Smooth muscle cell (in vitro differentiated cells): ENCODE data around the gene GJB3. TPM values are rescaled to one million over a fixed set of nuclear protein-coding genes. Genes with fewer than 3 reads are reported as not detected.

Source experiments
- DNase-seq: peaks from one replicate; lab custom pipeline; 2025; ENCODE audit not compliant: unreplicated experiment; lab: John Stamatoyannopoulos, UW
- H2AFZ ChIP-seq: fragments of 200-600 bp; sonication (generic); 2 replicates; pipeline ENCODE4 v1.6.0; 2016; ENCODE audit warnings: antibody characterized with exemption, low read depth, mild to moderate bottlenecking
- H3F3A ChIP-seq: fragments of 200-600 bp; sonication (generic); 2 replicates; pipeline ENCODE4 v1.6.0; 2017; ENCODE audit warnings: antibody characterized with exemption, low read depth
- H3K27ac ChIP-seq: fragments of 200-600 bp; sonication (generic); 2 replicates; pipeline ENCODE4 v1.5.1; 2016; ENCODE audit warnings: low read depth, mild to moderate bottlenecking
- H3K27me3 ChIP-seq: fragments of 200-600 bp; sonication (generic); 2 replicates; pipeline ENCODE4 v1.6.1; 2016; ENCODE audit warnings: low read depth, mild to moderate bottlenecking
- H3K36me3 ChIP-seq: fragments of 200-600 bp; sonication (generic); 2 replicates; pipeline ENCODE4 v1.5.1; 2016; ENCODE audit warnings: low read depth
- H3K4me1 ChIP-seq: fragments of 200-600 bp; sonication (generic); 2 replicates; pipeline ENCODE4 v1.5.1; 2016; ENCODE audit warnings: low read depth
- H3K4me2 ChIP-seq: fragments of 200-600 bp; sonication (generic); 2 replicates; pipeline ENCODE4 v1.6.0; 2016; ENCODE audit warnings: mild to moderate bottlenecking
- H3K4me3 ChIP-seq: fragments of 200-600 bp; sonication (generic); 2 replicates; pipeline ENCODE4 v1.5.1; 2016; ENCODE audit warnings: mild to moderate bottlenecking
- H3K79me2 ChIP-seq: fragments of 200-600 bp; sonication (generic); 2 replicates; pipeline ENCODE4 v1.6.0; 2016; ENCODE audit warnings: low read depth, mild to moderate bottlenecking
- H3K9ac ChIP-seq: fragments of 200-600 bp; sonication (generic); 2 replicates; pipeline ENCODE4 v1.6.0; 2016; ENCODE audit warnings: low read depth
- H3K9me3 ChIP-seq: fragments of 200-600 bp; sonication (generic); replicated peaks from 2 replicates; pipeline ENCODE4 v1.5.1; 2016; ENCODE audit warnings: low read depth
- H4K20me1 ChIP-seq: fragments of 200-600 bp; sonication (generic); 2 replicates; pipeline ENCODE4 v1.6.0; 2016; ENCODE audit warnings: low read depth
- CTCF ChIP-seq: fragments of 200-600 bp; sonication (generic); IDR thresholded peaks from 2 replicates; pipeline ENCODE4 v1.5.1; 2017; ENCODE audit warnings: borderline replicate concordance, mild to moderate bottlenecking, antibody characterized with exemption; ENCODE audit not compliant: insufficient read depth, poor library complexity, severe bottlenecking
- WGBS: methylation state at CpG from one replicate; pipeline ENCODE4 v1.1.7; 2016; ENCODE audit warnings: low lambda C conversion rate; 5-methylcytosine and 5-hydroxymethylcytosine counted together
- polyA plus RNA-seq: library from polyadenylated mRNA; unstranded; fragments of >200 nt; fragmentation: Nextera tagmentation; extraction: Ambion mirVana; gene quantifications from 2 replicates; pipeline ENCODE4 v1.2.1, GENCODE V29; 2016
- total RNA-seq: library from RNA; depleted of rRNA; stranded (reverse); fragments of >200 nt; gene quantifications from 2 replicates; pipeline ENCODE4 v1.2.3, GENCODE V29; 2014

GJB3 gene
- total and polyA plus RNA-seq, 2 experiments from 2014 or later, result 2.9 to 10.0 TPM

DNA sequence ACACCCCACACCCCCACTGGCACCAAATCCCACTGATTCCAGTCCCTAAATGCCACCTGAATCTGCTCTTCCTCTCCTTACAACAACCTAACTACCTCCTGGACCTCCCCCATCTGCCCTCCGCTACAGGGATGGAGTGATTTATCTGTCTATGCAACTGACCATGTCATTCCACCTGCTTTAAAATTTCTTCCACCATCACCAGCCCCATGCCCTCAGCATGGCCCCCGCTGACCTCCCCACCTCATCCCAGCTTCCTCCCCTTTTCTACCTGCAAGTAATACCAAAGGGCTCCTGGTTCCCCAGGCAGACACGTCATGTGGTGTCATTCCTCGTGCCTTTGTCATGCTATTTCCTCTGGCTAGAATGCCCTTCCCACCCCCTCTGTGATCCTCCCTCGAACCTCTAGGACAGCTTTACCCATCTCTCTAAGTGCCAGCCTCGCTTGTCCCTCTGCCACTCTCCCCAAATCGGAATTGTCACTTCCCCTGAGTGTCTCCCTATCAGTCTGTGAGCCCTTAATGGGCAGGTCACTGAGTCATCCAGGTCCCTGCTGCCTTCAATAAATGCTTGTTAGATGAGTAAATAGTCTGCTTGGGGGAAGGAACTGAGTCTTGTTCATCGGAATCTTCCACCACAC lies 17.8 kb upstream of the GJB3 start:
- Histone ChIP-seq H3K9me3 (no peaks in the 10 kb centered on the region), H3F3A (no peaks in the 10 kb centered on the region), H3K4me2 (peak overlapping the region; percentile 60), H3K79me2 (no peaks in the 10 kb centered on the region), H3K36me3 (no peaks in the 10 kb centered on the region), H3K27ac (peak overlapping the region; percentile 86), H3K4me1 (no peaks in the 10 kb centered on the region), H3K27me3 (no peaks in the 10 kb centered on the region), H3K4me3 (no peak overlapping the region), H3K9ac (peak overlapping the region; percentile 20), H2AFZ (no peak overlapping the region), H4K20me1 (no peaks in the 10 kb centered on the region)
- no peak for DNase-seq
- TF ChIP-seq CTCF, result no peak
- 23% methylated on average over 8 of the region's 8 CpGs for WGBS

- no peak for TF ChIP-seq CTCF
- 77% methylated on average over 3 of the region's 3 CpGs for WGBS
- Histone ChIP-seq H3F3A (no peaks in the 10 kb centered on the region), H3K4me3 (no peak overlapping the region), H3K27ac (no peak overlapping the region), H3K9me3 (no peaks in the 10 kb centered on the region), H3K27me3 (no peaks in the 10 kb centered on the region), H4K20me1 (no peaks in the 10 kb centered on the region), H3K4me1 (no peaks in the 10 kb centered on the region), H2AFZ (no peak overlapping the region), H3K79me2 (no peaks in the 10 kb centered on the region), H3K4me2 (no peak overlapping the region), H3K36me3 (no peaks in the 10 kb centered on the region), H3K9ac (no peak overlapping the region)
- no peak for DNase-seq
Observed at GRCh38 chr1:34768856-34769255, 12.2 kb upstream of the GJB3 start.

- WGBS, result 80% methylated on average over 5 of the region's 5 CpGs
- Histone ChIP-seq H3K4me2 (peak overlapping the region; percentile 36), H3K9me3 (no peaks in the 10 kb centered on the region), H3K4me3 (no peak overlapping the region), H3F3A (no peaks in the 10 kb centered on the region), H4K20me1 (no peaks in the 10 kb centered on the region), H2AFZ (no peak overlapping the region), H3K27ac (no peak overlapping the region), H3K9ac (no peak overlapping the region), H3K79me2 (no peaks in the 10 kb centered on the region), H3K27me3 (no peaks in the 10 kb centered on the region), H3K36me3 (no peaks in the 10 kb centered on the region), H3K4me1 (no peaks in the 10 kb centered on the region)
- DNase-seq, result no peak
- TF ChIP-seq CTCF, result no peak
Observed at GRCh38 chr1:34770891-34771504, 10.0 kb upstream of the GJB3 start.
